SK-N-SH treated with all-trans-retinoic acid at 6 μM for 48 hours (cell line): ENCODE data around the gene C17orf100.
A peak's percentile ranks its signal among the peaks of the same experiment; 100 is the strongest.

Experiments used
- ATAC-seq: fragments of 200-7000 bp; cut with Tn5 transposase; 3 replicates; pipeline ENCODE4 v1.9.1; 2020; ENCODE audit warnings: mild to moderate bottlenecking, moderate library complexity
- ARNTL ChIP-seq: fragments of 450-650 bp; formaldehyde crosslinking; IDR thresholded peaks from 2 replicates; pipeline ENCODE4 v1.5.0; 2020; ENCODE audit warnings: low read depth, mild to moderate bottlenecking, moderate library complexity, borderline replicate concordance
- BACH2 ChIP-seq: fragments of 250-450 bp; sonication (Bioruptor Pico); IDR thresholded peaks from 2 replicates; pipeline ENCODE4 v1.9.0; 2021; ENCODE audit warnings: mild to moderate bottlenecking, borderline replicate concordance
- CSDC2 ChIP-seq: fragments of 250-450 bp; sonication (Bioruptor Pico); IDR thresholded peaks from 2 replicates; pipeline ENCODE4 v1.5.0; 2020; ENCODE audit warnings: mild to moderate bottlenecking, moderate library complexity
- ESRRG ChIP-seq: fragments of 250-450 bp; sonication (Bioruptor Pico); IDR thresholded peaks from 2 replicates; pipeline ENCODE4 v1.6.1; 2021; ENCODE audit warnings: mild to moderate bottlenecking
- GLIS3 ChIP-seq: fragments of 250-450 bp; sonication (Bioruptor Pico); IDR thresholded peaks from 2 replicates; pipeline ENCODE4 v1.5.0; 2020; ENCODE audit warnings: mild to moderate bottlenecking, moderate library complexity
- ISL1 ChIP-seq: fragments of 250-450 bp; sonication (Bioruptor Pico); IDR thresholded peaks from 2 replicates; pipeline ENCODE4 v2.1.2; 2022; ENCODE audit warnings: mild to moderate bottlenecking, moderate library complexity
- OSR1 ChIP-seq: fragments of 250-450 bp; sonication (Bioruptor Pico); IDR thresholded peaks from 2 replicates; pipeline ENCODE4 v1.8.0; 2022; ENCODE audit warnings: moderate library complexity, mild to moderate bottlenecking, inconsistent platforms
- PPARA ChIP-seq: fragments of 250-450 bp; sonication (Bioruptor Pico); IDR thresholded peaks from 2 replicates; pipeline ENCODE4 v1.5.0; 2020; ENCODE audit warnings: mild to moderate bottlenecking, borderline replicate concordance
- RARB ChIP-seq: fragments of 250-450 bp; sonication (Bioruptor Pico); IDR thresholded peaks from 2 replicates; pipeline ENCODE4 v1.8.0; 2021; ENCODE audit warnings: mild to moderate bottlenecking, moderate library complexity
- SNAI2 ChIP-seq: fragments of 250-450 bp; sonication (Bioruptor Pico); IDR thresholded peaks from 2 replicates; pipeline ENCODE4 v1.5.0; 2020; ENCODE audit warnings: mild to moderate bottlenecking, moderate library complexity
- TCF4 ChIP-seq: fragments of 250-450 bp; sonication (Bioruptor Pico); IDR thresholded peaks from 2 replicates; pipeline ENCODE4 v1.8.0; 2021; ENCODE audit warnings: mild to moderate bottlenecking, moderate library complexity, borderline replicate concordance
- TOX ChIP-seq: fragments of 250-450 bp; sonication (Bioruptor Pico); IDR thresholded peaks from 2 replicates; pipeline ENCODE4 v1.8.0; 2021; ENCODE audit warnings: mild to moderate bottlenecking, moderate library complexity, borderline replicate concordance
- ZC3H10 ChIP-seq: fragments of 250-450 bp; sonication (Bioruptor Pico); IDR thresholded peaks from 2 replicates; pipeline ENCODE4 v1.5.1; 2021; ENCODE audit warnings: mild to moderate bottlenecking, moderate library complexity
- ZFP3 ChIP-seq: fragments of 250-450 bp; sonication (Bioruptor Pico); IDR thresholded peaks from 2 replicates; pipeline ENCODE4 v1.5.0; 2020; ENCODE audit warnings: mild to moderate bottlenecking, moderate library complexity
- ZFP30 ChIP-seq: fragments of 450-650 bp; formaldehyde crosslinking; IDR thresholded peaks from 2 replicates; pipeline ENCODE4 v1.5.0; 2022; ENCODE audit warnings: mild to moderate bottlenecking, moderate library complexity
- ZNF565 ChIP-seq: fragments of 450-650 bp; formaldehyde crosslinking; conservative IDR thresholded peaks from 2 replicates; pipeline ENCODE4 v1.5.0; 2020; ENCODE audit warnings: low read depth, mild to moderate bottlenecking, moderate library complexity
- ZNF70 ChIP-seq: fragments of 450-650 bp; formaldehyde crosslinking; IDR thresholded peaks from 2 replicates; pipeline ENCODE4 v1.5.0; 2020; ENCODE audit warnings: mild to moderate bottlenecking, moderate library complexity
- ZNF8 ChIP-seq: fragments of 450-650 bp; formaldehyde crosslinking; IDR thresholded peaks from 2 replicates; pipeline ENCODE4 v1.5.0; 2020; ENCODE audit warnings: mild to moderate bottlenecking, moderate library complexity
- TF ChIP-seq, protein P1 (sequence below): fragments of 250-450 bp; sonication (Bioruptor Pico); IDR thresholded peaks from 2 replicates; pipeline ENCODE4 v1.8.0; 2021; ENCODE audit warnings: low read depth, mild to moderate bottlenecking, moderate library complexity, borderline replicate concordance
- TF ChIP-seq, protein P2 (sequence below): fragments of 250-450 bp; sonication (Bioruptor Pico); IDR thresholded peaks from 2 replicates; pipeline ENCODE4 v1.5.1; 2020; ENCODE audit warnings: low read depth, mild to moderate bottlenecking, moderate library complexity
- TF ChIP-seq, protein P3 (sequence below): fragments of 250-450 bp; sonication (Bioruptor Pico); IDR thresholded peaks from 2 replicates; pipeline ENCODE4 v1.5.0; 2020; ENCODE audit warnings: mild to moderate bottlenecking, moderate library complexity

Gene C17orf100

GRCh38 chr17:6677158-6677831 is 25.7 kb downstream of the C17orf100 start:
- no peak for TF ChIP-seq ISL1 (CRISPR knock-in tag)
- no peak for TF ChIP-seq TOX
- no peak for TF ChIP-seq ZNF70 (CRISPR knock-in tag)
- TF ChIP-seq, protein P1, sequence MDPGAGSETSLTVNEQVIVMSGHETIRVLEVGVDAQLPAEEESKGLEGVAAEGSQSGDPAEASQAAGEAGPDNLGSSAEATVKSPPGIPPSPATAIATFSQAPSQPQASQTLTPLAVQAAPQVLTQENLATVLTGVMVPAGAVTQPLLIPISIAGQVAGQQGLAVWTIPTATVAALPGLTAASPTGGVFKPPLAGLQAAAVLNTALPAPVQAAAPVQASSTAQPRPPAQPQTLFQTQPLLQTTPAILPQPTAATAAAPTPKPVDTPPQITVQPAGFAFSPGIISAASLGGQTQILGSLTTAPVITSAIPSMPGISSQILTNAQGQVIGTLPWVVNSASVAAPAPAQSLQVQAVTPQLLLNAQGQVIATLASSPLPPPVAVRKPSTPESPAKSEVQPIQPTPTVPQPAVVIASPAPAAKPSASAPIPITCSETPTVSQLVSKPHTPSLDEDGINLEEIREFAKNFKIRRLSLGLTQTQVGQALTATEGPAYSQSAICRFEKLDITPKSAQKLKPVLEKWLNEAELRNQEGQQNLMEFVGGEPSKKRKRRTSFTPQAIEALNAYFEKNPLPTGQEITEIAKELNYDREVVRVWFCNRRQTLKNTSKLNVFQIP (CRISPR knock-in tag): no peak
- TF ChIP-seq ARNTL (CRISPR knock-in tag): no peak
- no peak for TF ChIP-seq PPARA (CRISPR knock-in tag)
- TF ChIP-seq ZFP30 (CRISPR knock-in tag): no peak
- TF ChIP-seq CSDC2 (CRISPR knock-in tag): no peak
- TF ChIP-seq OSR1 (CRISPR knock-in tag): no peak
- no peak for TF ChIP-seq GLIS3
- TF ChIP-seq, protein P2, sequence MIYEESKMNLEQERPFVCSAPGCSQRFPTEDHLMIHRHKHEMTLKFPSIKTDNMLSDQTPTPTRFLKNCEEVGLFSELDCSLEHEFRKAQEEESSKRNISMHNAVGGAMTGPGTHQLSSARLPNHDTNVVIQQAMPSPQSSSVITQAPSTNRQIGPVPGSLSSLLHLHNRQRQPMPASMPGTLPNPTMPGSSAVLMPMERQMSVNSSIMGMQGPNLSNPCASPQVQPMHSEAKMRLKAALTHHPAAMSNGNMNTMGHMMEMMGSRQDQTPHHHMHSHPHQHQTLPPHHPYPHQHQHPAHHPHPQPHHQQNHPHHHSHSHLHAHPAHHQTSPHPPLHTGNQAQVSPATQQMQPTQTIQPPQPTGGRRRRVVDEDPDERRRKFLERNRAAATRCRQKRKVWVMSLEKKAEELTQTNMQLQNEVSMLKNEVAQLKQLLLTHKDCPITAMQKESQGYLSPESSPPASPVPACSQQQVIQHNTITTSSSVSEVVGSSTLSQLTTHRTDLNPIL (CRISPR knock-in tag): no peak
- no peak for TF ChIP-seq ESRRG (CRISPR knock-in tag)
- no peak for TF ChIP-seq ZNF8 (CRISPR knock-in tag)
- no peak for TF ChIP-seq BACH2
- no peak for TF ChIP-seq SNAI2 (CRISPR knock-in tag)
- no peak for TF ChIP-seq RARB (CRISPR knock-in tag)
- no peak for TF ChIP-seq ZFP3 (CRISPR knock-in tag)
- no peak for TF ChIP-seq ZC3H10 (CRISPR knock-in tag)
- peak; percentile 39 for ATAC-seq

- no peak for TF ChIP-seq ESRRG (CRISPR knock-in tag)
- TF ChIP-seq, protein P1 (CRISPR knock-in tag): no peak
- TF ChIP-seq BACH2: no peak
- TF ChIP-seq ZFP3 (CRISPR knock-in tag): no peak
- TF ChIP-seq ZNF8 (CRISPR knock-in tag): no peak
- no peak for TF ChIP-seq ZNF565
- no peak for TF ChIP-seq TOX
- TF ChIP-seq ISL1 (CRISPR knock-in tag): no peak
- TF ChIP-seq ZC3H10 (CRISPR knock-in tag): no peak
- ATAC-seq: no peak
Observed at GRCh38 chr17:6677946-6678345, 26.4 kb downstream of the C17orf100 start.

- TF ChIP-seq BACH2 (no peak), RARB (CRISPR knock-in tag) (no peak)
- no peak for ATAC-seq
Observed at GRCh38 chr17:6679241-6679640, 27.7 kb downstream of the C17orf100 start.

DNA sequence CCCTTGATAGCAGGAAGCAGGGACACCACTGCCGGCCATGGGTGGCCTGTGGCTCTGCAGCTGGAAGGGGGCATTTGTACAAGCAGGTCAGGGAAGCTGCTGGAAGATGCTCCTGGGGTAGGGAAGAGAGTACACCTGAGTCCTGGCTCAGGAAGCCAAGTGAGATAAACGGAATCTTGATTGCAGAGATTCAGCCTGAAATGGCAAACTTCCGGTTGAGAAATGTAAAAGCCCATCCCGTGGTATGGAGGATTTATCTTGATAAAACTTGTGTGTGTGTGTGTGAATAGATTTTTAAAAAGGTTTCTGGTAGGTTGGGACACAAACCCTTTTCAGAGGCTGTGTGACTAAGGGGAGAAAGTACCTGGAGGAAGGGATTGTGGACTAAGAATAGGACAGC is 29.6 kb downstream of the C17orf100 start:
- ATAC-seq: no peak
- no peak for TF ChIP-seq OSR1 (CRISPR knock-in tag)
- TF ChIP-seq, protein P1 (CRISPR knock-in tag): no peak
- TF ChIP-seq TCF4 (CRISPR knock-in tag): no peak
- no peak for TF ChIP-seq ZC3H10 (CRISPR knock-in tag)
- no peak for TF ChIP-seq SNAI2 (CRISPR knock-in tag)
- no peak for TF ChIP-seq GLIS3
- no peak for TF ChIP-seq ZNF70 (CRISPR knock-in tag)
- TF ChIP-seq CSDC2 (CRISPR knock-in tag): no peak
- TF ChIP-seq, protein P3, sequence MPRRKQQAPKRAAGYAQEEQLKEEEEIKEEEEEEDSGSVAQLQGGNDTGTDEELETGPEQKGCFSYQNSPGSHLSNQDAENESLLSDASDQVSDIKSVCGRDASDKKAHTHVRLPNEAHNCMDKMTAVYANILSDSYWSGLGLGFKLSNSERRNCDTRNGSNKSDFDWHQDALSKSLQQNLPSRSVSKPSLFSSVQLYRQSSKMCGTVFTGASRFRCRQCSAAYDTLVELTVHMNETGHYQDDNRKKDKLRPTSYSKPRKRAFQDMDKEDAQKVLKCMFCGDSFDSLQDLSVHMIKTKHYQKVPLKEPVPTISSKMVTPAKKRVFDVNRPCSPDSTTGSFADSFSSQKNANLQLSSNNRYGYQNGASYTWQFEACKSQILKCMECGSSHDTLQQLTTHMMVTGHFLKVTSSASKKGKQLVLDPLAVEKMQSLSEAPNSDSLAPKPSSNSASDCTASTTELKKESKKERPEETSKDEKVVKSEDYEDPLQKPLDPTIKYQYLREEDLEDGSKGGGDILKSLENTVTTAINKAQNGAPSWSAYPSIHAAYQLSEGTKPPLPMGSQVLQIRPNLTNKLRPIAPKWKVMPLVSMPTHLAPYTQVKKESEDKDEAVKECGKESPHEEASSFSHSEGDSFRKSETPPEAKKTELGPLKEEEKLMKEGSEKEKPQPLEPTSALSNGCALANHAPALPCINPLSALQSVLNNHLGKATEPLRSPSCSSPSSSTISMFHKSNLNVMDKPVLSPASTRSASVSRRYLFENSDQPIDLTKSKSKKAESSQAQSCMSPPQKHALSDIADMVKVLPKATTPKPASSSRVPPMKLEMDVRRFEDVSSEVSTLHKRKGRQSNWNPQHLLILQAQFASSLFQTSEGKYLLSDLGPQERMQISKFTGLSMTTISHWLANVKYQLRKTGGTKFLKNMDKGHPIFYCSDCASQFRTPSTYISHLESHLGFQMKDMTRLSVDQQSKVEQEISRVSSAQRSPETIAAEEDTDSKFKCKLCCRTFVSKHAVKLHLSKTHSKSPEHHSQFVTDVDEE (CRISPR knock-in tag): no peak
